H1 (cell line): ENCODE data around the gene PANK3. TPM values are rescaled to one million over a fixed set of nuclear protein-coding genes. Genes with fewer than 3 reads are reported as not detected.

ENCODE experiments used
- microRNA-seq, 2 experiments: library from miRNA; unstranded; fragments of <30 nt; microRNA quantifications; one replicate each; pipeline versions ENCODE4 to v1.2.0, GENCODE V29; 2016 to 2020; ENCODE audit warnings: borderline microRNAs expressed in 2 of 2, borderline number of aligned reads in 2 of 2, borderline replicate concordance in 1 of 2
- polyA plus RNA-seq, 7 experiments: library from polyadenylated mRNA; depleted of rRNA in 3 of 7; stranded (reverse) in 5 of 7; unstranded in 2 of 7; fragments of >200 nt in 5 of 7; fragments of 200-250 nt in 2 of 7; gene quantifications; 1 replicate in 5 of 7; 2 replicates in 1 of 7; 4 replicates in 1 of 7; pipeline versions ENCODE4 v1.2.1 to v1.2.3, GENCODE V29; 2011 to 2013; ENCODE audit warnings: missing spikeins in 2 of 7, mixed read lengths in 2 of 7
- small RNA-seq: library from polyadenylated mRNA; stranded (forward); fragments of <200 nt; extraction: miRNeasy Mini kit (QIAGEN cat#:217004); gene quantifications from one replicate; pipeline ENCODE3, GENCODE V24; 2013; ENCODE audit not compliant: insufficient read depth
- total RNA-seq: library from RNA; stranded (reverse); fragmentation: NEBNext Ultra II Directional; extraction: Animal tissue kit (Norgen Biotek cat#: 25700); gene quantifications from 2 replicates; pipeline ENCODE4 v1.2.1, GENCODE V29; 2021

Gene PANK3
- total and polyA plus RNA-seq, 2 of the 8 experiments (the other 6 are each of a cell fraction or from before 2014, with no cell fraction given): 8.6 to 101 TPM

Small RNAs within 50 kb of the gene (microRNA-seq; reads per million reads assigned to microRNA genes)
- gene MIR103A1 (0 reads per million in 2 experiments), gene MIR103B1 (0 reads per million in 2 experiments)

Small RNAs within 50 kb of the gene (small RNA-seq; reads per million reads assigned to genes)
- 31.7 reads per million, percentile 95 among the genes with 10 or more reads in this experiment for gene MIR103A1

Other genes with a start within 250 kb of the PANK3 start
- gene RARS1, start 92.9 kb downstream of the PANK3 start, total RNA-seq: 98.9 and 108 TPM in 2 replicates
- gene RARS1, start 92.9 kb downstream of the PANK3 start, polyA plus RNA-seq (2011; rRNA removed): 16.2 and 30.2 TPM in 2 replicates
- 8.3 and 8.6 TPM in 2 replicates for gene FBLL1, start 50.1 kb downstream of the PANK3 start, total RNA-seq
- 30.9 and 38.1 TPM in 2 replicates for gene FBLL1, start 50.1 kb downstream of the PANK3 start, polyA plus RNA-seq (2011; rRNA removed)